ENCODE results near the gene CTSA.

DNA sequence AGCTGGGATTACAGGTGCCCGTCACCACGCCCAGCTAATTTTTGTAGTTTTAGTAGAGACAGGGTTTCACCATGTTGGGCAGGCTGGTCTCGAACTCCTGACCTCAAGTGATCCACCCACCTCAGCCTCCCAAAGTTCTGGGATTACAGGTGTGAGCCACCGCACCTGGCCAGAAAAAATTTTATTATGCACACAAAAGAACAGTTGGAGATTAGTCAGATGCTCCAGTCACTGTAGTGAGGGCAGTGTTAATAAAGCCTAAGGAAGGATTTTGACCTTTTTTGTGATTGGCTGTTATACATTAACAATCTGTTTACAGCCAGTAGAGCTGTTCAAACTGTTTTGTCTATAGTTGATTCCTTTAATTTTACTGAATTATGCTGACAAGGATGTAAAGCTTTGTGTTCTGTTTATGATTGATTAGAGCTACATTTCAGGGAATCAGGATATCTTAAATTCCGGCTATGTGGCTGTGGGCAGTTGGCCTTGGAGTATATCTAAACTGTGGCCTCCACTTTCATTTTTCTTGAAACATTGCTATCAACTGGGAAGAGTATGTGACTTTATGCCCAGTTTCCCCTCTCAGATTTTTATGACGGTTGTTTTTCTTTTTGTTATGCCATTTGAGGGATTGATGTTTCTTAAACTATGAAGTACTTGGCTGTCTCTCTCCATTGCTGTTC is 23.9 kb upstream of the CTSA start:
- TF ChIP-seq CTCF (IDR thresholded peaks at IDR 0.05), result no peak
- no peak for TF ChIP-seq EZH2phosphoT487 (IDR thresholded peaks at IDR 0.05)

All from neural progenitor cell (in vitro differentiated cells).